H9 (cell line): Measurements from ENCODE around the gene SLCO2A1. TPM values are rescaled to one million over a fixed set of nuclear protein-coding genes. Genes with fewer than 3 reads are reported as not detected.

Experiments used
- DNase-seq: peaks from one replicate; pipeline ENCODE4 v3.0.0-alpha.2; 2017
- H2AFZ ChIP-seq: one replicate; pipeline ENCODE4 v1.6.1; 2013; ENCODE audit warnings: mild to moderate bottlenecking, low read length, control low read depth, moderate library complexity
- H2AK5ac ChIP-seq: 2 replicates; pipeline ENCODE4 v1.6.1; 2013; ENCODE audit warnings: low read length, control low read depth, mixed read lengths; ENCODE audit not compliant: insufficient read length
- H2BK120ac ChIP-seq: one replicate; pipeline ENCODE4 v1.6.1; 2013; ENCODE audit warnings: low read depth, mild to moderate bottlenecking, low read length, control low read depth, inconsistent platforms; ENCODE audit not compliant: poor library complexity, severe bottlenecking
- H2BK12ac ChIP-seq: 2 replicates; pipeline ENCODE4 v1.6.1; 2013; ENCODE audit warnings: low read length, control low read depth, mixed read lengths, low read depth; ENCODE audit not compliant: insufficient read length
- H2BK15ac ChIP-seq: 2 replicates; pipeline ENCODE4 v1.6.1; 2013; ENCODE audit warnings: low read depth, low read length, control low read depth
- H2BK20ac ChIP-seq: one replicate; pipeline ENCODE4 v1.6.1; 2013; ENCODE audit warnings: low read depth, mild to moderate bottlenecking, low read length, control low read depth, inconsistent platforms; ENCODE audit not compliant: poor library complexity, severe bottlenecking
- H2BK5ac ChIP-seq: 2 replicates; pipeline ENCODE4 v1.6.1; 2013; ENCODE audit warnings: low read length, control low read depth, mixed read lengths; ENCODE audit not compliant: insufficient read length
- H3K14ac ChIP-seq: 2 replicates; pipeline ENCODE4 v1.6.1; 2013; ENCODE audit warnings: low read length, control low read depth; ENCODE audit not compliant: insufficient read depth
- H3K18ac ChIP-seq: 2 replicates; pipeline ENCODE4 v1.6.1; 2013; ENCODE audit warnings: low read depth, mild to moderate bottlenecking, mixed read lengths, low read length, control low read depth; ENCODE audit not compliant: insufficient read length
- H3K23ac ChIP-seq: 2 replicates; pipeline ENCODE4 v1.6.1; 2013; ENCODE audit warnings: low read length, control low read depth, mixed read lengths, low read depth; ENCODE audit not compliant: insufficient read length
- H3K23me2 ChIP-seq: 2 replicates; pipeline ENCODE4 v1.6.1; 2013; ENCODE audit warnings: low read depth, mild to moderate bottlenecking, mixed read lengths, low read length, control low read depth; ENCODE audit not compliant: insufficient read length, poor library complexity, severe bottlenecking
- H3K27ac ChIP-seq: 2 replicates; pipeline ENCODE4 v1.5.1; 2013; ENCODE audit warnings: low read length, control low read depth, mixed read lengths, low read depth; ENCODE audit not compliant: insufficient read length
- H3K27me3 ChIP-seq: 2 replicates; pipeline ENCODE4 v1.6.1; 2013; ENCODE audit warnings: low read length, control low read depth, inconsistent platforms; ENCODE audit not compliant: insufficient read depth
- H3K4ac ChIP-seq: 2 replicates; pipeline ENCODE4 v1.6.1; 2013; ENCODE audit warnings: low read depth, mild to moderate bottlenecking, control low read depth, inconsistent platforms, low read length, moderate library complexity
- H3K4me1 ChIP-seq: 2 replicates; pipeline ENCODE4 v1.6.1; 2013; ENCODE audit warnings: low read length, control low read depth, inconsistent platforms; ENCODE audit not compliant: insufficient read depth
- H3K4me2 ChIP-seq: 2 replicates; pipeline ENCODE4 v1.6.1; 2013; ENCODE audit warnings: low read length, control low read depth, mixed read lengths; ENCODE audit not compliant: insufficient read length, insufficient read depth
- H3K56ac ChIP-seq: 2 replicates; pipeline ENCODE4 v1.6.1; 2013; ENCODE audit warnings: low read depth, mild to moderate bottlenecking, mixed read lengths, low read length, control low read depth; ENCODE audit not compliant: insufficient read length
- H3K79me1 ChIP-seq: 2 replicates; pipeline ENCODE4 v1.6.1; 2013; ENCODE audit warnings: low read depth, mild to moderate bottlenecking, moderate library complexity, low read length, control low read depth, inconsistent platforms; ENCODE audit not compliant: insufficient read depth, poor library complexity, severe bottlenecking
- H3K79me2 ChIP-seq: 2 replicates; pipeline ENCODE4 v1.6.1; 2013; ENCODE audit warnings: low read length, control low read depth, inconsistent platforms; ENCODE audit not compliant: insufficient read depth
- H3K9ac ChIP-seq: 2 replicates; pipeline ENCODE4 v1.6.1; 2013; ENCODE audit warnings: low read length, control low read depth, mixed read lengths; ENCODE audit not compliant: insufficient read length; ENCODE audit errors: extremely low read depth
- H3K9me3 ChIP-seq: one replicate; pipeline ENCODE4 v1.6.1; 2013; ENCODE audit warnings: low read depth, low read length, inconsistent platforms; ENCODE audit not compliant: control insufficient read depth
- H3T11ph ChIP-seq: one replicate; pipeline ENCODE4 v1.6.1; 2013; ENCODE audit warnings: mild to moderate bottlenecking, low read length, control low read depth, inconsistent platforms
- H4K20me1 ChIP-seq: one replicate; pipeline ENCODE4 v1.6.1; 2013; ENCODE audit not compliant: control insufficient read depth, insufficient read length, insufficient read depth
- H4K5ac ChIP-seq: 2 replicates; pipeline ENCODE4 v1.6.1; 2013; ENCODE audit warnings: low read depth, mild to moderate bottlenecking, mixed read lengths, low read length, control low read depth; ENCODE audit not compliant: insufficient read length
- H4K8ac ChIP-seq: replicated peaks from 2 replicates; pipeline ENCODE4 v1.6.1; 2013; ENCODE audit warnings: low read length, control low read depth, mixed read lengths, low read depth; ENCODE audit not compliant: insufficient read length
- H4K91ac ChIP-seq: 2 replicates; pipeline ENCODE4 v1.6.1; 2013; ENCODE audit warnings: low read depth, mild to moderate bottlenecking, moderate library complexity, mixed read lengths, low read length, control low read depth; ENCODE audit not compliant: insufficient read length
- H3K27ac Mint-ChIP-seq, 3 experiments: 2 replicates in 2 of 3; 3 replicates in 1 of 3; pipeline ENCODE4 v1.8.0; 2020 to 2021; ENCODE audit warnings: mixed read lengths in 3 of 3, mild to moderate bottlenecking in 1 of 3, moderate library complexity in 1 of 3
- H3K27me3 Mint-ChIP-seq: 2 replicates; pipeline ENCODE4 v1.8.0; 2021; ENCODE audit warnings: low read depth, mild to moderate bottlenecking, moderate library complexity, mixed read lengths
- H3K36me3 Mint-ChIP-seq, 3 experiments: 2 replicates in 2 of 3; 3 replicates in 1 of 3; pipeline ENCODE4 v1.8.0; 2020 to 2021; ENCODE audit warnings: low read depth in 3 of 3, mixed read lengths in 3 of 3; ENCODE audit not compliant: insufficient read depth in 1 of 3
- H3K4me1 Mint-ChIP-seq, 2 experiments: 2 replicates each; pipeline ENCODE4 v1.8.0; 2020; ENCODE audit warnings: mixed read lengths in 2 of 2
- H3K4me3 Mint-ChIP-seq, 2 experiments: 2 replicates in 1 of 2; 3 replicates in 1 of 2; pipeline ENCODE4 v1.8.0; 2020 to 2021; ENCODE audit warnings: mild to moderate bottlenecking in 2 of 2, mixed read lengths in 2 of 2, moderate library complexity in 1 of 2
- H3K9me3 Mint-ChIP-seq, 2 experiments: 2 replicates in 1 of 2; 3 replicates in 1 of 2; pipeline ENCODE4 v1.8.0; 2020; ENCODE audit warnings: mild to moderate bottlenecking in 2 of 2, mixed read lengths in 2 of 2, moderate library complexity in 1 of 2
- WGBS: extraction: QIAGEN DNeasy Blood & Tissue Kit; methylation state at CpG from one replicate; pipeline ENCODE4 v1.1.7; 2013; ENCODE audit warnings: missing lambda C conversion rate, low lambda C conversion rate, mixed read lengths; ENCODE audit not compliant: insufficient read length; ENCODE audit errors: extremely low coverage; 5-methylcytosine and 5-hydroxymethylcytosine counted together
- total RNA-seq: library from RNA; stranded (reverse); gene quantifications from 2 replicates; pipeline ENCODE4 v1.2.1, GENCODE V29; 2021
- TF ChIP-seq, protein P1 (sequence below): fragments of 200-600 bp; sonication (generic); conservative IDR thresholded peaks from 3 replicates; pipeline ENCODE4 v1.8.0; 2021; ENCODE audit warnings: antibody characterized with exemption, mild to moderate bottlenecking

Gene SLCO2A1
- total RNA-seq, 1 experiment from 2014 or later: 0.98 TPM

DNA sequence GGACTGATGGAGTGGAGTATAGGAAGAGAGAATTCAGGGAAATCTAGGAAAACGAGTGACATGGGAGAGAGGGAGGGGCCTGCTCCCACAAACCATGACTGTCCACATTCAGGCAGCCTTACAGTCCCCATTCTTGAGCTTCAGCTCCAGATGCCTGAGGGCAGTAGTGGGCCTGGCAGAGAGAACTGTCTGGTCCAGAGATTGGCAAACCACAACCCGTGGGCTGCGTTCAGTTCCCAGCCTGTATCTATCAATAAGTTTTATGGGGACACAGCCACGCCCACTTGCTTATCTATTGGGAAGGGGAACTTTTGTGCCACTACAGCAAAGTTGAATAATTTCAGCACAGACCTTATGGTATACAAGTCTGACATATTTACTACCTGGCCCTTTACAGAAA lies 63.8 kb downstream of the SLCO2A1 start:
- Histone ChIP-seq H3K9ac (no peak overlapping the region), H3K4me2 (no peak overlapping the region), H3K14ac (no peak overlapping the region), H3T11ph (no peak overlapping the region), H4K91ac (no peak overlapping the region), H3K27me3 (no peaks in the 10 kb centered on the region), H4K20me1 (no peaks in the 10 kb centered on the region), H4K8ac (no peak overlapping the region), H3K23ac (no peak overlapping the region), H3K18ac (no peak overlapping the region), H3K4ac (no peak overlapping the region), H2BK120ac (no peak overlapping the region), H2AK5ac (no peak overlapping the region), H4K5ac (no peak overlapping the region), H2BK20ac (no peak overlapping the region), H3K23me2 (no peaks in the 10 kb centered on the region), H3K27ac (no peak overlapping the region), H3K79me2 (no peaks in the 10 kb centered on the region), H3K4me1 (peaks cover 4% of the 10 kb centered on the region; the same call in 1 of the 2 replicates), H3K56ac (no peak overlapping the region), H2BK15ac (no peak overlapping the region), H3K79me1 (no peaks in the 10 kb centered on the region), H2BK5ac (no peak overlapping the region), H2AFZ (no peak overlapping the region), H3K9me3 (no peaks in the 10 kb centered on the region), H2BK12ac (no peak overlapping the region)
- Mint-ChIP-seq H3K4me1 (peaks cover 11 to 17% of the 10 kb centered on the region in 2 experiments), H3K9me3 (no peaks in the 10 kb centered on the region; a peak in 1 of 5 replicates), H3K27ac (no peak overlapping the region), H3K4me3 (no peak overlapping the region), H3K27me3 (no peaks in the 10 kb centered on the region; the same call in 1 of the 2 replicates), H3K36me3 (no peaks in the 10 kb centered on the region)
- no CpG with 5 or more reads among the region's 4 CpGs for WGBS
- no peak for DNase-seq
- TF ChIP-seq, protein P1, sequence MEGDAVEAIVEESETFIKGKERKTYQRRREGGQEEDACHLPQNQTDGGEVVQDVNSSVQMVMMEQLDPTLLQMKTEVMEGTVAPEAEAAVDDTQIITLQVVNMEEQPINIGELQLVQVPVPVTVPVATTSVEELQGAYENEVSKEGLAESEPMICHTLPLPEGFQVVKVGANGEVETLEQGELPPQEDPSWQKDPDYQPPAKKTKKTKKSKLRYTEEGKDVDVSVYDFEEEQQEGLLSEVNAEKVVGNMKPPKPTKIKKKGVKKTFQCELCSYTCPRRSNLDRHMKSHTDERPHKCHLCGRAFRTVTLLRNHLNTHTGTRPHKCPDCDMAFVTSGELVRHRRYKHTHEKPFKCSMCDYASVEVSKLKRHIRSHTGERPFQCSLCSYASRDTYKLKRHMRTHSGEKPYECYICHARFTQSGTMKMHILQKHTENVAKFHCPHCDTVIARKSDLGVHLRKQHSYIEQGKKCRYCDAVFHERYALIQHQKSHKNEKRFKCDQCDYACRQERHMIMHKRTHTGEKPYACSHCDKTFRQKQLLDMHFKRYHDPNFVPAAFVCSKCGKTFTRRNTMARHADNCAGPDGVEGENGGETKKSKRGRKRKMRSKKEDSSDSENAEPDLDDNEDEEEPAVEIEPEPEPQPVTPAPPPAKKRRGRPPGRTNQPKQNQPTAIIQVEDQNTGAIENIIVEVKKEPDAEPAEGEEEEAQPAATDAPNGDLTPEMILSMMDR: no peak
